ENCODE results near the gene ASIC2.

Gene ASIC2

GRCh38 chr17:33334703-33335102 is 41.6 kb upstream of the ASIC2 start:
- H3K4me3 ChIP-seq (ENCODE audit: low read depth, low read length): no peak overlapping the region
- ChIA-PET CTCF (no interaction called here), POLR2A (no interaction called here)
- no peak overlapping the region for H3K27ac ChIP-seq (ENCODE audit: extremely low read depth, low read depth, low read length)
- no peak for TF ChIP-seq ZBTB6 (tag by site-specific recombination; IDR thresholded peaks at IDR 0.05)
- TF ChIP-seq ZNF629 (tag by site-specific recombination; IDR thresholded peaks at IDR 0.05): no peak
- TF ChIP-seq ATF2 (tag by site-specific recombination; IDR thresholded peaks at IDR 0.05; ENCODE audit: low read depth): no peak
- no peaks in the 10 kb centered on the region for H3K9me3 ChIP-seq (ENCODE audit: control insufficient read depth, insufficient read depth, low read depth, low read length)
- no peaks in the 10 kb centered on the region for H3K4me1 ChIP-seq (ENCODE audit: control insufficient read depth, insufficient read depth, low read length)
- H3K36me3 ChIP-seq (ENCODE audit: control insufficient read depth in 2 of 2, insufficient read depth in 1 of 2, low read length in 2 of 2): no peaks in the 10 kb centered on the region

- ChIA-PET POLR2A (no interaction called here), CTCF (interaction anchor here (1.2 kb wide), 1 partner anchor 292 kb away, joined by 7 read pairs; no protein-coding TSS in a partner anchor)
- no peaks in the 10 kb centered on the region for H3K9me3 ChIP-seq (ENCODE audit: control insufficient read depth, insufficient read depth, low read depth, low read length)
- no peak overlapping the region for H3K4me3 ChIP-seq (ENCODE audit: low read depth, low read length)
- no peak overlapping the region for H3K27ac ChIP-seq (ENCODE audit: extremely low read depth, low read depth, low read length)
- no peaks in the 10 kb centered on the region for H3K4me1 ChIP-seq (ENCODE audit: control insufficient read depth, insufficient read depth, low read length)
- TF ChIP-seq MEIS1 (CRISPR knock-in tag; IDR thresholded peaks at IDR 0.05; ENCODE audit: borderline replicate concordance): no peak
- peak; percentile 65; the same call in 1 of the 2 replicates for TF ChIP-seq ZNF549 (tag by site-specific recombination; IDR thresholded peaks at IDR 0.05)
- no peaks in the 10 kb centered on the region for H3K36me3 ChIP-seq (ENCODE audit: control insufficient read depth in 2 of 2, insufficient read depth in 1 of 2, low read length in 2 of 2)
These were observed 37.8 kb upstream of the ASIC2 start for GRCh38 chr17:33330877-33331276.

DNA sequence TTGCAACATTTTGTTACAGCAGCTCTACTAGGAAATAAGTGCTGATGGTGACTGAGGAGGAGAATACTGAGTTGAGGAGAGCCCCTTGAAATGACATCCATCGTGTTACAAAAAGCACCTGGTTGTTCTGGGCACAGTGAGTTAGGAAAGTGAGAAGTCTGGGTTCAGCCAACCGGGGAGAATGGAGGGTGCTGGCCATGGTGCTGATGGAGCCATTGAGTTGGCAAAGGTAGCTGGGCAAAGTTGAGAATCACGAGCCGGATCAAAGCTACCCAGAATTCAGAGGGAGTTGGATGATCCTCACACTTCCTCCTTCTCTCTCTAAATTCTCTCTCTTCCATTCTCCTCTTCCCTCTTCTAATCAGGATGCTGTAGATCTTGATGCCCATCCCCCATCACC is 35.0 kb upstream of the ASIC2 start:
- Histone ChIP-seq H3K4me3 (ENCODE audit: low read depth, low read length) (no peak overlapping the region), H3K36me3 (ENCODE audit: control insufficient read depth in 2 of 2, insufficient read depth in 1 of 2, low read length in 2 of 2) (no peaks in the 10 kb centered on the region), H3K27ac (ENCODE audit: extremely low read depth, low read depth, low read length) (no peak overlapping the region), H3K9me3 (ENCODE audit: control insufficient read depth, insufficient read depth, low read depth, low read length) (no peaks in the 10 kb centered on the region), H3K4me1 (ENCODE audit: control insufficient read depth, insufficient read depth, low read length) (no peaks in the 10 kb centered on the region)
- no peak for TF ChIP-seq TRIM28 (IDR thresholded peaks at IDR 0.05; ENCODE audit: borderline replicate concordance, low read length)
- TF ChIP-seq, protein P1, sequence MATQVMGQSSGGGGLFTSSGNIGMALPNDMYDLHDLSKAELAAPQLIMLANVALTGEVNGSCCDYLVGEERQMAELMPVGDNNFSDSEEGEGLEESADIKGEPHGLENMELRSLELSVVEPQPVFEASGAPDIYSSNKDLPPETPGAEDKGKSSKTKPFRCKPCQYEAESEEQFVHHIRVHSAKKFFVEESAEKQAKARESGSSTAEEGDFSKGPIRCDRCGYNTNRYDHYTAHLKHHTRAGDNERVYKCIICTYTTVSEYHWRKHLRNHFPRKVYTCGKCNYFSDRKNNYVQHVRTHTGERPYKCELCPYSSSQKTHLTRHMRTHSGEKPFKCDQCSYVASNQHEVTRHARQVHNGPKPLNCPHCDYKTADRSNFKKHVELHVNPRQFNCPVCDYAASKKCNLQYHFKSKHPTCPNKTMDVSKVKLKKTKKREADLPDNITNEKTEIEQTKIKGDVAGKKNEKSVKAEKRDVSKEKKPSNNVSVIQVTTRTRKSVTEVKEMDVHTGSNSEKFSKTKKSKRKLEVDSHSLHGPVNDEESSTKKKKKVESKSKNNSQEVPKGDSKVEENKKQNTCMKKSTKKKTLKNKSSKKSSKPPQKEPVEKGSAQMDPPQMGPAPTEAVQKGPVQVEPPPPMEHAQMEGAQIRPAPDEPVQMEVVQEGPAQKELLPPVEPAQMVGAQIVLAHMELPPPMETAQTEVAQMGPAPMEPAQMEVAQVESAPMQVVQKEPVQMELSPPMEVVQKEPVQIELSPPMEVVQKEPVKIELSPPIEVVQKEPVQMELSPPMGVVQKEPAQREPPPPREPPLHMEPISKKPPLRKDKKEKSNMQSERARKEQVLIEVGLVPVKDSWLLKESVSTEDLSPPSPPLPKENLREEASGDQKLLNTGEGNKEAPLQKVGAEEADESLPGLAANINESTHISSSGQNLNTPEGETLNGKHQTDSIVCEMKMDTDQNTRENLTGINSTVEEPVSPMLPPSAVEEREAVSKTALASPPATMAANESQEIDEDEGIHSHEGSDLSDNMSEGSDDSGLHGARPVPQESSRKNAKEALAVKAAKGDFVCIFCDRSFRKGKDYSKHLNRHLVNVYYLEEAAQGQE (tag by site-specific recombination; IDR thresholded peaks at IDR 0.05): peak; percentile 92
- ChIA-PET CTCF (no interaction called here), POLR2A (no interaction called here)

DNA sequence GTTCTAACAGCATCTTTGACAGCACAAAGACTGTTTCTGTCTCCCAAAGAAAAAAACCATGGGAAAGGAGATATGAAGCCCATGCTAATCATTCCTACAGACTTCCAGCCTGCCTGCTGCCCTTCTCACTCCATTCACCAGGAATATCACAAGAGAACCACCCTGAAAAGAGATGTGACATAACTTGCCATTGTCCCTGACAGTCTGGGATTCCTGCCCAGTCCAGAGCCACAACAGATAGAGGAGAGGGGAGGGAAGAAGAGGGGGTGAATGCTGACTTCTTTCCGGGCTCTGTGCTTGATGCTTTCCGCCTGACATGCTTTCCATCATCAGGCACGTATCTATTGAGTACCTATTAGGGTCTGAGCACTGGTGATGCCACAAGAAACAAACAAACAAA is 31.6 kb upstream of the ASIC2 start:
- CTCF ChIA-PET: no interaction called here
- no peak overlapping the region for H3K27ac ChIP-seq (ENCODE audit: extremely low read depth, low read depth, low read length)
- H3K4me3 ChIP-seq (ENCODE audit: low read depth, low read length): no peak overlapping the region
- H3K9me3 ChIP-seq (ENCODE audit: control insufficient read depth, insufficient read depth, low read depth, low read length): no peaks in the 10 kb centered on the region
- H3K36me3 ChIP-seq (ENCODE audit: control insufficient read depth in 2 of 2, insufficient read depth in 1 of 2, low read length in 2 of 2): no peaks in the 10 kb centered on the region
- POLR2A ChIA-PET: no interaction called here
- no peaks in the 10 kb centered on the region for H3K4me1 ChIP-seq (ENCODE audit: control insufficient read depth, insufficient read depth, low read length)
- no peak for TF ChIP-seq KLF7 (tag by site-specific recombination; IDR thresholded peaks at IDR 0.05; ENCODE audit: borderline replicate concordance)
- TF ChIP-seq, protein P2, sequence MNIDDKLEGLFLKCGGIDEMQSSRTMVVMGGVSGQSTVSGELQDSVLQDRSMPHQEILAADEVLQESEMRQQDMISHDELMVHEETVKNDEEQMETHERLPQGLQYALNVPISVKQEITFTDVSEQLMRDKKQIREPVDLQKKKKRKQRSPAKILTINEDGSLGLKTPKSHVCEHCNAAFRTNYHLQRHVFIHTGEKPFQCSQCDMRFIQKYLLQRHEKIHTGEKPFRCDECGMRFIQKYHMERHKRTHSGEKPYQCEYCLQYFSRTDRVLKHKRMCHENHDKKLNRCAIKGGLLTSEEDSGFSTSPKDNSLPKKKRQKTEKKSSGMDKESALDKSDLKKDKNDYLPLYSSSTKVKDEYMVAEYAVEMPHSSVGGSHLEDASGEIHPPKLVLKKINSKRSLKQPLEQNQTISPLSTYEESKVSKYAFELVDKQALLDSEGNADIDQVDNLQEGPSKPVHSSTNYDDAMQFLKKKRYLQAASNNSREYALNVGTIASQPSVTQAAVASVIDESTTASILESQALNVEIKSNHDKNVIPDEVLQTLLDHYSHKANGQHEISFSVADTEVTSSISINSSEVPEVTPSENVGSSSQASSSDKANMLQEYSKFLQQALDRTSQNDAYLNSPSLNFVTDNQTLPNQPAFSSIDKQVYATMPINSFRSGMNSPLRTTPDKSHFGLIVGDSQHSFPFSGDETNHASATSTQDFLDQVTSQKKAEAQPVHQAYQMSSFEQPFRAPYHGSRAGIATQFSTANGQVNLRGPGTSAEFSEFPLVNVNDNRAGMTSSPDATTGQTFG (tag by site-specific recombination; IDR thresholded peaks at IDR 0.05; ENCODE audit: borderline replicate concordance): no peak
- no peak for TF ChIP-seq ZNF394 (tag by site-specific recombination; IDR thresholded peaks at IDR 0.05; ENCODE audit: borderline replicate concordance)
- TF ChIP-seq ZNF10 (tag by site-specific recombination; IDR thresholded peaks at IDR 0.05): no peak
- no peak for TF ChIP-seq ZNF664 (tag by site-specific recombination; IDR thresholded peaks at IDR 0.05)
- TF ChIP-seq ZNF747 (tag by site-specific recombination; IDR thresholded peaks at IDR 0.05): no peak
- no peak for TF ChIP-seq ZNF112 (tag by site-specific recombination; IDR thresholded peaks at IDR 0.05)
- no peak for TF ChIP-seq SCRT1 (tag by site-specific recombination; IDR thresholded peaks at IDR 0.05; ENCODE audit: borderline replicate concordance)
- no peak for TF ChIP-seq ZNF133 (tag by site-specific recombination; IDR thresholded peaks at IDR 0.05)
- TF ChIP-seq, protein P3, sequence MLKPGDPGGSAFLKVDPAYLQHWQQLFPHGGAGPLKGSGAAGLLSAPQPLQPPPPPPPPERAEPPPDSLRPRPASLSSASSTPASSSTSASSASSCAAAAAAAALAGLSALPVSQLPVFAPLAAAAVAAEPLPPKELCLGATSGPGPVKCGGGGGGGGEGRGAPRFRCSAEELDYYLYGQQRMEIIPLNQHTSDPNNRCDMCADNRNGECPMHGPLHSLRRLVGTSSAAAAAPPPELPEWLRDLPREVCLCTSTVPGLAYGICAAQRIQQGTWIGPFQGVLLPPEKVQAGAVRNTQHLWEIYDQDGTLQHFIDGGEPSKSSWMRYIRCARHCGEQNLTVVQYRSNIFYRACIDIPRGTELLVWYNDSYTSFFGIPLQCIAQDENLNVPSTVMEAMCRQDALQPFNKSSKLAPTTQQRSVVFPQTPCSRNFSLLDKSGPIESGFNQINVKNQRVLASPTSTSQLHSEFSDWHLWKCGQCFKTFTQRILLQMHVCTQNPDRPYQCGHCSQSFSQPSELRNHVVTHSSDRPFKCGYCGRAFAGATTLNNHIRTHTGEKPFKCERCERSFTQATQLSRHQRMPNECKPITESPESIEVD (tag by site-specific recombination; IDR thresholded peaks at IDR 0.05): no peak
- TF ChIP-seq ZNF560 (tag by site-specific recombination; IDR thresholded peaks at IDR 0.05; ENCODE audit: borderline replicate concordance): no peak
